Gastroesophageal sphincter (tissue), 3 donors: ENCODE data around the gene PHF1.
"Not testable (repeated sequence)": the region's sequence is repeated elsewhere in the genome, so short reads cannot be mapped to it uniquely, and the experiment has no call there.

ENCODE experiments used
- EP300 ChIP-seq: sonication (generic); formaldehyde crosslinking; IDR thresholded peaks from one replicate; pipeline ENCODE4 v1.6.1; 2017; ENCODE audit warnings: antibody characterized with exemption, mild to moderate bottlenecking
- POLR2A ChIP-seq, 2 donors: fragments of 450-650 bp; IDR thresholded peaks; one replicate each; pipeline ENCODE4 v1.6.1; 2017; ENCODE audit warnings: antibody characterized with exemption in 2 of 2, mild to moderate bottlenecking in 2 of 2, moderate library complexity in 1 of 2
- POLR2AphosphoS5 ChIP-seq: sonication (generic); formaldehyde crosslinking; IDR thresholded peaks from one replicate; pipeline ENCODE4 v1.6.1; 2017; ENCODE audit warnings: antibody characterized with exemption
- TF ChIP-seq, protein P1 (sequence below), 4 experiments: fragments of 200-600 bp in 2 of 4; fragments of 450-650 bp in 2 of 4; sonication (generic) in 1 of 4; IDR thresholded peaks; one replicate each; pipeline ENCODE4 v1.5.1; 2017 to 2019; ENCODE audit warnings: antibody characterized with exemption in 4 of 4, mild to moderate bottlenecking in 2 of 4, moderate library complexity in 2 of 4

- not testable (repeated sequence) for TF ChIP-seq POLR2AphosphoS5; POLR2A (IDR thresholded peaks at IDR 0.05); EP300
- TF ChIP-seq, protein P1, sequence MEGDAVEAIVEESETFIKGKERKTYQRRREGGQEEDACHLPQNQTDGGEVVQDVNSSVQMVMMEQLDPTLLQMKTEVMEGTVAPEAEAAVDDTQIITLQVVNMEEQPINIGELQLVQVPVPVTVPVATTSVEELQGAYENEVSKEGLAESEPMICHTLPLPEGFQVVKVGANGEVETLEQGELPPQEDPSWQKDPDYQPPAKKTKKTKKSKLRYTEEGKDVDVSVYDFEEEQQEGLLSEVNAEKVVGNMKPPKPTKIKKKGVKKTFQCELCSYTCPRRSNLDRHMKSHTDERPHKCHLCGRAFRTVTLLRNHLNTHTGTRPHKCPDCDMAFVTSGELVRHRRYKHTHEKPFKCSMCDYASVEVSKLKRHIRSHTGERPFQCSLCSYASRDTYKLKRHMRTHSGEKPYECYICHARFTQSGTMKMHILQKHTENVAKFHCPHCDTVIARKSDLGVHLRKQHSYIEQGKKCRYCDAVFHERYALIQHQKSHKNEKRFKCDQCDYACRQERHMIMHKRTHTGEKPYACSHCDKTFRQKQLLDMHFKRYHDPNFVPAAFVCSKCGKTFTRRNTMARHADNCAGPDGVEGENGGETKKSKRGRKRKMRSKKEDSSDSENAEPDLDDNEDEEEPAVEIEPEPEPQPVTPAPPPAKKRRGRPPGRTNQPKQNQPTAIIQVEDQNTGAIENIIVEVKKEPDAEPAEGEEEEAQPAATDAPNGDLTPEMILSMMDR (IDR thresholded peaks at IDR 0.05), result not testable (repeated sequence)
Measured at GRCh38 chr6:33399881-33400280, 10.9 kb upstream of the PHF1 start.
